GM12892 (cell line): ENCODE measurements around the gene SULT1C3.

Source experiments
- POLR2A ChIP-seq: IDR thresholded peaks from 2 replicates; pipeline ENCODE4 v1.6.1; 2011; ENCODE audit warnings: low read depth, low read length, control low read depth
- POLR2AphosphoS5 ChIP-seq: IDR thresholded peaks from 2 replicates; pipeline ENCODE4 v1.6.1; 2011; ENCODE audit warnings: low read depth, low read length, control low read depth

DNA sequence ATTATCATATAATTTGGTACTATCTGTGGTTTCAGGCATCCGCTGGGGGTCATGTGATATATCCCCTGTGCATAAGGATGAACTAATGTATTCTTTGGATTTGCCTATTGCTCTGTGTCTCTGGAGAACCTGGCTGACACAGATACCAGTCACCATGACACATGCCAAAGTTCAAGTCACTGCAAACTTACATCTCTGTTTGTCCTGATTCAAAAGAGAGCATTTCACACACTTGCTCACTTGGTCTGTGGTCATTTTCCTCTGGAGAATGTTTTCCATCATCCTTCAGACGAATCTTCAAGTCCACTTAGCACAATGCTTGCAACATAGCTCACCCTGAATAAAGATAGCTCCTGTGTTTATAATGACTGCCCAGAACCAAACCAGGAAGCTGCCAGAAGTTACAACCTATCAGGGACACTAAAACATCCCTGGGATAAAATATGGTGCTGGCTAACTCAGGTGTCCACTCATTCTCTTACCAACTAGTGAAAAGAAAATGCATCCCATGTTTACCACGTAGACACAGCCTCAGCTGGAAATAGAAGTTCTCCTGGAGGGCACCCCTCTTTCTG lies 18.1 kb downstream of the SULT1C3 start:
- TF ChIP-seq POLR2A (no peak), POLR2AphosphoS5 (no peak)
